Limb (tissue), 2 donors: ENCODE data around the gene COQ10B.
A peak's percentile ranks its signal among the peaks of the same experiment; 100 is the strongest.
"Not testable (repeated sequence)": the region's sequence is repeated elsewhere in the genome, so short reads cannot be mapped to it uniquely, and the experiment has no call there.

Experiments used
- DNase-seq, 2 donors: peaks; one replicate each; pipeline ENCODE4 v3.0.0-alpha.2; 2016; ENCODE audit errors: extremely low spot score in 2 of 2

Gene COQ10B

GRCh38 chr2:197453123-197453913 is at the start of gene COQ10B:
TSS of gene COQ10B (plus strand) at chr2:197453552. CDS start at chr2:197453561, 9 bp downstream.
- DNase-seq = peak; percentile 98 to 100

- no peak for DNase-seq
These were observed 47.8 kb upstream of the COQ10B start for GRCh38 chr2:197405582-197405981.

GRCh38 chr2:197414039-197414438 is 39.3 kb upstream of the COQ10B start:
- DNase-seq = no peak

GRCh38 chr2:197414515-197414914 is 38.8 kb upstream of the COQ10B start:
- DNase-seq = no peak

- DNase-seq = no peak
These were observed 37.1 kb upstream of the COQ10B start for GRCh38 chr2:197416268-197416667.

- DNase-seq = no peak
These were observed 33.9 kb upstream of the COQ10B start for GRCh38 chr2:197419438-197419837.

- no peak for DNase-seq
These were observed 30.0 kb upstream of the COQ10B start for GRCh38 chr2:197423307-197423706.

- no peak for DNase-seq
These were observed 27.8 kb upstream of the COQ10B start for GRCh38 chr2:197425550-197425949.

- no peak for DNase-seq
These were observed 26.4 kb upstream of the COQ10B start for GRCh38 chr2:197426723-197427603.

- no peak for DNase-seq
These were observed 25.4 kb upstream of the COQ10B start for GRCh38 chr2:197427986-197428385.

GRCh38 chr2:197431858-197432257 is 21.5 kb upstream of the COQ10B start:
- DNase-seq = no peak

- not testable (repeated sequence) for DNase-seq
These were observed 20.8 kb upstream of the COQ10B start for GRCh38 chr2:197432527-197432926.

GRCh38 chr2:197433780-197434438 is 19.4 kb upstream of the COQ10B start:
- DNase-seq = peak in 1 of 2 donors; percentile 47

- peak; percentile 96 to 99 for DNase-seq
These were observed 18.5 kb upstream of the COQ10B start, which contains the start of gene SF3B1 for GRCh38 chr2:197434541-197435513. TSS of gene SF3B1 (minus strand) at chr2:197435028. CDS start at chr2:197434999, 29 bp downstream.

- DNase-seq = no peak
These were observed 17.5 kb upstream of the COQ10B start for GRCh38 chr2:197435598-197436420.

- no peak for DNase-seq
These were observed 16.0 kb upstream of the COQ10B start for GRCh38 chr2:197437380-197437779.

GRCh38 chr2:197442857-197443256 is 10.5 kb upstream of the COQ10B start:
- no peak for DNase-seq

GRCh38 chr2:197445746-197446145 is 7.6 kb upstream of the COQ10B start:
- no peak for DNase-seq

GRCh38 chr2:197446844-197447243 is 6.5 kb upstream of the COQ10B start:
- DNase-seq = no peak

GRCh38 chr2:197450465-197450864 is 2.9 kb upstream of the COQ10B start:
- DNase-seq = no peak
